Smooth muscle cell (in vitro differentiated cells): ENCODE data around the gene KIT. TPM values are rescaled to one million over a fixed set of nuclear protein-coding genes. Genes with fewer than 3 reads are reported as not detected.

Source experiments
- DNase-seq: peaks from one replicate; lab custom pipeline; 2025; ENCODE audit not compliant: unreplicated experiment; lab: John Stamatoyannopoulos, UW
- H2AFZ ChIP-seq: fragments of 200-600 bp; sonication (generic); 2 replicates; pipeline ENCODE4 v1.6.0; 2016; ENCODE audit warnings: antibody characterized with exemption, low read depth, mild to moderate bottlenecking
- H3F3A ChIP-seq: fragments of 200-600 bp; sonication (generic); 2 replicates; pipeline ENCODE4 v1.6.0; 2017; ENCODE audit warnings: antibody characterized with exemption, low read depth
- H3K27ac ChIP-seq: fragments of 200-600 bp; sonication (generic); 2 replicates; pipeline ENCODE4 v1.5.1; 2016; ENCODE audit warnings: low read depth, mild to moderate bottlenecking
- H3K27me3 ChIP-seq: fragments of 200-600 bp; sonication (generic); 2 replicates; pipeline ENCODE4 v1.6.1; 2016; ENCODE audit warnings: low read depth, mild to moderate bottlenecking
- H3K36me3 ChIP-seq: fragments of 200-600 bp; sonication (generic); 2 replicates; pipeline ENCODE4 v1.5.1; 2016; ENCODE audit warnings: low read depth
- H3K4me1 ChIP-seq: fragments of 200-600 bp; sonication (generic); 2 replicates; pipeline ENCODE4 v1.5.1; 2016; ENCODE audit warnings: low read depth
- H3K4me2 ChIP-seq: fragments of 200-600 bp; sonication (generic); 2 replicates; pipeline ENCODE4 v1.6.0; 2016; ENCODE audit warnings: mild to moderate bottlenecking
- H3K4me3 ChIP-seq: fragments of 200-600 bp; sonication (generic); 2 replicates; pipeline ENCODE4 v1.5.1; 2016; ENCODE audit warnings: mild to moderate bottlenecking
- H3K79me2 ChIP-seq: fragments of 200-600 bp; sonication (generic); 2 replicates; pipeline ENCODE4 v1.6.0; 2016; ENCODE audit warnings: low read depth, mild to moderate bottlenecking
- H3K9ac ChIP-seq: fragments of 200-600 bp; sonication (generic); 2 replicates; pipeline ENCODE4 v1.6.0; 2016; ENCODE audit warnings: low read depth
- H3K9me3 ChIP-seq: fragments of 200-600 bp; sonication (generic); replicated peaks from 2 replicates; pipeline ENCODE4 v1.5.1; 2016; ENCODE audit warnings: low read depth
- H4K20me1 ChIP-seq: fragments of 200-600 bp; sonication (generic); 2 replicates; pipeline ENCODE4 v1.6.0; 2016; ENCODE audit warnings: low read depth
- WGBS: methylation state at CpG from one replicate; pipeline ENCODE4 v1.1.7; 2016; ENCODE audit warnings: low lambda C conversion rate; 5-methylcytosine and 5-hydroxymethylcytosine counted together
- polyA plus RNA-seq: library from polyadenylated mRNA; unstranded; fragments of >200 nt; fragmentation: Nextera tagmentation; extraction: Ambion mirVana; gene quantifications from 2 replicates; pipeline ENCODE4 v1.2.1, GENCODE V29; 2016
- total RNA-seq: library from RNA; depleted of rRNA; stranded (reverse); fragments of >200 nt; gene quantifications from 2 replicates; pipeline ENCODE4 v1.2.3, GENCODE V29; 2014
- TF ChIP-seq, protein P1 (sequence below): fragments of 200-600 bp; sonication (generic); IDR thresholded peaks from 2 replicates; pipeline ENCODE4 v1.5.1; 2017; ENCODE audit warnings: borderline replicate concordance, mild to moderate bottlenecking, antibody characterized with exemption; ENCODE audit not compliant: insufficient read depth, poor library complexity, severe bottlenecking

Gene KIT
- total and polyA plus RNA-seq, 2 experiments from 2014 or later, result 3.2 to 7.0 TPM

DNA sequence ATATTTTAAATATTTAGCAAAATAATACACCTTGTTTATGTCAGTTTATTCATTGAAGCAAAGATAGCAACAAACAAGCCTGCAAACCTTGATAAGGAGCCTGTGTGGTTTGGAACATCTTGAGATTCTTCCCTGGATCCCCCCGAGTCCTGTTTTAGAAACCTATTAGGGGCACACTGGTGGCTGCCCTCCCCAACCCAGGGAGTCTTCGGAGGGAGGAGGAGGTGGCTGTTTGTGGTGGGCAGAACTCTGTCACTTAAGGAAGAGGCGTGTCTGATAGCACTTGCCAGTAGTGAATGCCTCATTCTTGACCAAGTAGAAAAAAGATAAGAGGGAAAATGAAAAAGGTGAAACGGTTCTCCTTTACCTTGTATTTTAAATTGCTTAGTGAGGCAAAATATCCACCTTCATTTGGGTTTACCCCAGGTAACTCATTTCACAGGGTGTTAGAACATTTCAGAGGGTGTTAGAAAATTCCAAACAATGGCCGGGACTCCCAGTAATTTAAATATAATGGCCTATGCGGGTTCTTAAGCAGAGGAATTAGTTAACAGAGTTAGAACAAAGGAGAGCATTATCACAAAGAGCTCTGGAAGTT lies 10.4 kb downstream of the KIT start:
- no peak overlapping the region for H3K4me3 ChIP-seq
- no peaks in the 10 kb centered on the region for H3K27me3 ChIP-seq
- H3K4me1 ChIP-seq, result peaks cover 3% of the 10 kb centered on the region
- TF ChIP-seq, protein P1, sequence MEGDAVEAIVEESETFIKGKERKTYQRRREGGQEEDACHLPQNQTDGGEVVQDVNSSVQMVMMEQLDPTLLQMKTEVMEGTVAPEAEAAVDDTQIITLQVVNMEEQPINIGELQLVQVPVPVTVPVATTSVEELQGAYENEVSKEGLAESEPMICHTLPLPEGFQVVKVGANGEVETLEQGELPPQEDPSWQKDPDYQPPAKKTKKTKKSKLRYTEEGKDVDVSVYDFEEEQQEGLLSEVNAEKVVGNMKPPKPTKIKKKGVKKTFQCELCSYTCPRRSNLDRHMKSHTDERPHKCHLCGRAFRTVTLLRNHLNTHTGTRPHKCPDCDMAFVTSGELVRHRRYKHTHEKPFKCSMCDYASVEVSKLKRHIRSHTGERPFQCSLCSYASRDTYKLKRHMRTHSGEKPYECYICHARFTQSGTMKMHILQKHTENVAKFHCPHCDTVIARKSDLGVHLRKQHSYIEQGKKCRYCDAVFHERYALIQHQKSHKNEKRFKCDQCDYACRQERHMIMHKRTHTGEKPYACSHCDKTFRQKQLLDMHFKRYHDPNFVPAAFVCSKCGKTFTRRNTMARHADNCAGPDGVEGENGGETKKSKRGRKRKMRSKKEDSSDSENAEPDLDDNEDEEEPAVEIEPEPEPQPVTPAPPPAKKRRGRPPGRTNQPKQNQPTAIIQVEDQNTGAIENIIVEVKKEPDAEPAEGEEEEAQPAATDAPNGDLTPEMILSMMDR, result no peak
- no peaks in the 10 kb centered on the region for H4K20me1 ChIP-seq
- 51% methylated on average over 6 of the region's 6 CpGs for WGBS
- no peak for DNase-seq
- H3K9ac ChIP-seq, result no peak overlapping the region
- no peak overlapping the region for H3K4me2 ChIP-seq
- H3K79me2 ChIP-seq, result no peaks in the 10 kb centered on the region
- no peaks in the 10 kb centered on the region for H3K36me3 ChIP-seq
- H3K27ac ChIP-seq, result no peak overlapping the region
- no peaks in the 10 kb centered on the region for H3F3A ChIP-seq
- H2AFZ ChIP-seq, result no peak overlapping the region
- no peaks in the 10 kb centered on the region for H3K9me3 ChIP-seq

DNA sequence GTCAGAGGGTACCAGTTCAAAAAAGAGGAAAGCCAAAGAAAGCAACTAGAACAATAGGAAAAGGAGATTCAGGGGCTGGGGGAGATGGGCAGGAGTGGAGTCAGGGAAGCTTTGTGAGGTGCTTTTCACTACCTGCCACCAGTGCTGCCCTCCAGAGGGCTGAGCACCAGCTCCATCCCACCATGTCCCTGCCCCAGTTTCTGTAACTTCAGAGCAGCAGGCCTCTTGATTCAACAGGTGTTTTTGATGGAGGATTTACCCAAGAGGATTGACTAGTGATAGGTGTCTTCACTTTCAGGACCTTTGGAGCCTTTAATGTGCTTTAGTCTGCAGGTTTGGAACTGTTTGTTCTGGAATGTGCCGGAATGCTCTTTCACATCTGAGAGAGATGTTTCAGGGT lies 12.1 kb downstream of the KIT start:
- no peak overlapping the region for H3K4me2 ChIP-seq
- H3K4me1 ChIP-seq, result peaks cover 3% of the 10 kb centered on the region
- no peak overlapping the region for H3K9ac ChIP-seq
- H2AFZ ChIP-seq, result no peak overlapping the region
- no peaks in the 10 kb centered on the region for H3F3A ChIP-seq
- no peaks in the 10 kb centered on the region for H3K79me2 ChIP-seq
- H3K27ac ChIP-seq, result no peak overlapping the region
- H3K27me3 ChIP-seq, result no peaks in the 10 kb centered on the region
- WGBS, result 100% methylated on average over 1 of the region's 1 CpG
- no peaks in the 10 kb centered on the region for H3K9me3 ChIP-seq
- no peak overlapping the region for H3K4me3 ChIP-seq
- DNase-seq, result no peak
- H3K36me3 ChIP-seq, result no peaks in the 10 kb centered on the region
- TF ChIP-seq, protein P1, result no peak
- H4K20me1 ChIP-seq, result no peaks in the 10 kb centered on the region

DNA sequence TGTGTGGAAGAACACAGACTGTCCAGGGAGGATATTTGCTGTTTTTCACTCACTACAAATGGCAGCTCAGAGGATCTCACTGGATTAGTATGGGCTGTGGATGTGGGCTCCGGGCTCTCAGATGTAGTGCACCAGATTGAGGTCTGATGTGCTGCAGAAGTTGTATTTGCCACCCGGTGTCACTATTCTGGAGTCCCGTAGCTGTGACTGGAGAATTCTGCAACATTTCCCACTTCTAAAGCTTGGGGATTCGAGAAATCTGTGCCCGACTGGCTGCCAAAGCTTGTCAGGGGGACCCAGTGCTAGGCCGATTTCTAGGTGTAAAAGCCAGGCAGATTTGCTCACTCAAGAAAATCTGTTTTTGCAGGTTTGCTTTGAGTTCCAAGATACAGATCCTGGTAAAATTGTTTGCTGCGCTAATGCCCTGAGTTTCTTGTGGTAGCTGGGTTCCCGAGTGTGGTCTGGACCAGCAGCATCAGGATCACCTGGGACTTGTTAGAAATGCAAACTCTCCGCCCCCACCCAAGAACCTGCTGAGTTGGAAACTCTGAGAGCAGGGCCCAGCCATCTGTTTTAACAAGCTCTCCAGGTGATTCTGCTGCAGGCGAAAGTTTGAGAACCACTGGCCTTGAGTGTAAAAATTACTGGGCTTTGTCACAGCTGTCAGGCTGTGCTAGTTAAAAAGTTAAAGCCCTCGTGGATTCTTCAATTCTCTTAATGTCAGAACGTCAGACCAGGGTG lies 18.1 kb downstream of the KIT start:
- Histone ChIP-seq H4K20me1 (no peaks in the 10 kb centered on the region), H3K36me3 (no peaks in the 10 kb centered on the region), H3K9ac (no peak overlapping the region), H2AFZ (no peak overlapping the region), H3K9me3 (no peaks in the 10 kb centered on the region), H3K27ac (no peak overlapping the region), H3K79me2 (no peaks in the 10 kb centered on the region), H3K4me3 (no peak overlapping the region), H3K27me3 (no peaks in the 10 kb centered on the region), H3F3A (no peaks in the 10 kb centered on the region), H3K4me2 (no peak overlapping the region), H3K4me1 (no peaks in the 10 kb centered on the region)
- no peak for DNase-seq
- 68% methylated on average over 12 of the region's 12 CpGs for whole genome bisulfite sequencing
- TF ChIP-seq, protein P1, result no peak

- Histone ChIP-seq H4K20me1 (no peaks in the 10 kb centered on the region), H3K36me3 (no peaks in the 10 kb centered on the region), H3K4me2 (no peak overlapping the region), H3K4me3 (no peak overlapping the region), H3K27me3 (no peaks in the 10 kb centered on the region), H3F3A (no peaks in the 10 kb centered on the region), H2AFZ (no peak overlapping the region), H3K4me1 (no peaks in the 10 kb centered on the region), H3K27ac (no peak overlapping the region), H3K9ac (no peak overlapping the region), H3K79me2 (no peaks in the 10 kb centered on the region), H3K9me3 (no peaks in the 10 kb centered on the region)
- TF ChIP-seq, protein P1, result no peak
- DNase-seq, result no peak
- 91% methylated on average over 5 of the region's 5 CpGs for WGBS
Observed at GRCh38 chr4:54676658-54677057, 18.9 kb downstream of the KIT start.
